Erythroblast (primary cell): ENCODE data around the gene RBBP8.
"Not testable (repeated sequence)": the region's sequence is repeated elsewhere in the genome, so short reads cannot be mapped to it uniquely, and the experiment has no call there.

Source experiments
- GATA1 ChIP-seq: IDR thresholded peaks from 2 replicates; pipeline ENCODE4 v1.6.1; 2011; ENCODE audit warnings: low read depth, mild to moderate bottlenecking, control low read depth, low read length, moderate library complexity
- POLR2A ChIP-seq: IDR thresholded peaks from 2 replicates; pipeline ENCODE4 v1.6.1; 2011; ENCODE audit warnings: mild to moderate bottlenecking, low read length

DNA sequence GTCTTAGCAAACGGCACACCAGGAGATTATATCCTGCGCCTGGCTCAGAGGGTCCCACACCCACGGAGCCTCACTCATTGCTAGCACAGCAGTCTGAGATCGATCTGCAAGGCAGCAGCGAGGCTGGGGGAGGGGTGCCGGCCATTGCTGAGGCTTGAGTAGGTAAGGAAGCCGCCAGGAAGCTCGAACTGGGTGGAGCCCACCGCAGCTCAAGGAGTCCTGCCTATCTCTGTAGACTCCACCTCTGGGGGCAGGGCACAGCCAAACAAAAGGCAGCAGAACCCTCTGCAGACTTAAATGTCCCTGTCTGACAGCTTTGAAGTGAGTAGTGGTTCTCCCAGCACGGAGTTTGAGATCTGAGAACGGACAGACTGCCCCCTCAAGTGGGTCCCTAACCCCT, 47.4 kb upstream of the RBBP8 start:
- TF ChIP-seq POLR2A, GATA1: not testable (repeated sequence)
